A204.1 (cell line): ENCODE results near the gene IFNA5.

Experiments
- FAIRE-seq: peaks from 2 replicates; lab custom pipeline; 2012; peaks lifted over from hg19 to GRCh38; lab: Jason Lieb, UNC

IFNA5 gene

GRCh38 chr9:21305213-21305612 is at the start of gene IFNA5:
IFNA5 (minus strand) TSS chr9:21305313; CDS start chr9:21305256, 57 bp downstream.
- FAIRE-seq: no peak

GRCh38 chr9:21350787-21351186 is 45.7 kb upstream of the IFNA5 start, which contains the start of gene IFNA6:
IFNA6 (minus strand) TSS chr9:21350887; CDS start chr9:21350887, 0 bp downstream.
- FAIRE-seq: no peak

GRCh38 chr9:21348430-21348970 is 43.4 kb upstream of the IFNA5 start:
- FAIRE-seq: no peak

- FAIRE-seq: no peak
Observed at GRCh38 chr9:21340735-21341134, 35.6 kb upstream of the IFNA5 start.

GRCh38 chr9:21336457-21336856 is 31.3 kb upstream of the IFNA5 start:
- no peak for FAIRE-seq

GRCh38 chr9:21334701-21335632 is 29.9 kb upstream of the IFNA5 start, which contains the start of gene KLHL9:
KLHL9 (minus strand) TSS chr9:21335404; CDS start chr9:21334859, 545 bp downstream.
- FAIRE-seq: no peak

GRCh38 chr9:21333226-21333625 is 28.1 kb upstream of the IFNA5 start:
- no peak for FAIRE-seq

GRCh38 chr9:21331676-21332402 is 26.7 kb upstream of the IFNA5 start:
- FAIRE-seq: no peak

GRCh38 chr9:21326526-21327139 is 21.5 kb upstream of the IFNA5 start:
- FAIRE-seq: peak; percentile 97

- FAIRE-seq: no peak
Observed at GRCh38 chr9:21324047-21324446, 18.9 kb upstream of the IFNA5 start.

DNA sequence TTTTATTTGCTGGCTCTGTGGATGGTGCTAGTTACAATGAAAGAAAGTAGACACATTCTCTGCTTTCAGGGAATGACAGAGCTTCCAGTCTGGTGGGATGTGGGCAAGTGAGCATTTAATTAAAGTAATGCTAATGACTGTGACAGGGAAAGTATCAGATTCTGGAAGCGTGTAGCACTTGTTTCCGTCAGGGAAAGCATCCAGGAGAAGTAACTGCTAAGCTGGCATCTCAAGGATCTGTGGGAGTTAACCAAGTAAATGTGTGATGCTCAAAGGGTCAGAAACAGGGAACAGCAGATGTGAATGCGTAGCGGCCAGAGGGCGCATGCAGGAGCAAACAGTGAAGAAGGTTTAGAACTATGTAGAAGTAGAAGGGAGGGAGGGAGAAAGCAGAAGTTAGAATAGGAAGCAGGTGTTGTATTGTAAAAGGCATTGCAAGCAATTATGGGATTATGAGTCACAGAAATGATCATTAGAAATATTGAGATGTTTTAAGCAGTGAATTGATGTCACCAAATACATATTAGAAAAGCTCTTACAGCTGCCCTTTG is 17.9 kb upstream of the IFNA5 start:
- no peak for FAIRE-seq

DNA sequence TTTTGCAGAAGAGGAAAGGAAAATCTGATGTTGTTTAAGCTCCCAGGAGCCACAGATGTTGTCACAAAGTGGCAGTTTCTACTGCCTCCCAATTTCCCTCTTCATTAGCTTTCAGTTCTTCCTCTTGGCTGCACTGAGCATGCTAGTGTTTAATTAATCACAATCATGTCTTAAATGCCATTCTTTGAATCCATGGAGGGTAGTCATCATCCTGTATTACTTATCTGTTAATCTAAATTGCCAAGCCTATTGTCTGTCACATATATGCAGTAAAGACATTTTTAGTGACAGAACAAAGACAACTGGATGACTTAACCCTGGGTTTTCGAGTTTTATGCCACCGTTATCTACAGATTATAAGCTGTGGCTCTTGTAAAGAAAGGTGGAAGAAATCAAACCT is 15.4 kb upstream of the IFNA5 start:
- no peak for FAIRE-seq

GRCh38 chr9:21317956-21318923 is 13.1 kb upstream of the IFNA5 start:
- FAIRE-seq: peak; percentile 94

- FAIRE-seq: no peak
Observed at GRCh38 chr9:21316860-21317259, 11.7 kb upstream of the IFNA5 start.

DNA sequence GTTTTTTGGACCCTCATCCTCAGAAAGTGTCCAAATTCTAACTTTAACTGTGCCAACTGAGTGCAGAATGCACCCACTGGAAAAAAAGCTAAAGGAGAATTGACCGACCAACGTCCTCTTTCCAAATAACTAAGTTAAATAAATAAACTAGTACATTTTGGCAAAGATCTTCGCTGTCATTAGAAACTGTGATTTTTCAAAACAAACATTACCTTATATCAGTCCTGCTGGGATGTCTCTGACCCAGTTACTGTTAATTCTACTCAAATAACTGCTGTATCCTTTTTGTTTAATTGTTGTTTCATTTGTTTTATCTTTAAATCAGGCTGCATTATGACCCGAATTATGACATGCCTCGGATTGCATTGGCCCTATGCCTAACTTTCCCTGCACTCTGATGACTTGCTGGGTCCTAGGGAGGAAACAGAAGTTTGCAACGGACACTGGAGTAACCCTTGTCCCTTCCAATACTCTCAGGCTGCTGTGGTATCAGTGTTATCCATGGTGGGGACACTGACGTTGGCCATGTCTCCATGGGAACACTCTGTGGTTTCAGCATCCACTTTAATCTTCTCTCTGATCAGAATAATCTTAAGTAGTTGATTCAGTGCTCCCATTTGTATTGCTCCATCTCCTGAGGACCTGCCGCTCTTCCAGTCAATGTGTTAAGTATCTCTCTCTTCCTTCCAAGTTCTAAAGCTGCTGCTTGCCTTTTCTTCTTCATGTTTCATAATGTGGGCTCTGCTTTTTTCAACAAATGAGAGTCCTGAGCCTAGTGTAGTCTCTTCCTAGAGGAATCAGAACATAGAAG is 11.1 kb upstream of the IFNA5 start:
- no peak for FAIRE-seq

GRCh38 chr9:21314152-21314551 is 9.0 kb upstream of the IFNA5 start:
- no peak for FAIRE-seq

DNA sequence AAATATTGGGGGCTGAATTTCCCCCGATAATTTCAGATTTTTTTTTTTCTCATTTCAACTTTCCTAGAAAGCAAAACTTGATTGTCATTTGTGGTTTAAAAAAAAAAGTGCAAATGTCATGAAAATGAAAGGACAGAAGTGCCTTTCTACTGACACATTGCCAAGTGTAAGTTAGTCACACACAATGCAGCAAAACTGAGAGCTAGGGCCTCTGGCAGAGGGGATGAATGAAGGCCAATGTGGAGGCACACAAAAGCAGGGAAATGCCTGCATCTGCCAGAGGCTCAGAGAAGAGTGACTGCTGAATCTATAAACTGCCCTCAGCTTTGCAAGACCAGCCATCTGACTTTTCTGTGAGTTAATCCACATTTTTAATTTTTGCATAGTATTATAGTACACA is 6.8 kb upstream of the IFNA5 start:
- no peak for FAIRE-seq

- no peak for FAIRE-seq
Observed at GRCh38 chr9:21295992-21296391, 9.1 kb downstream of the IFNA5 start.

DNA sequence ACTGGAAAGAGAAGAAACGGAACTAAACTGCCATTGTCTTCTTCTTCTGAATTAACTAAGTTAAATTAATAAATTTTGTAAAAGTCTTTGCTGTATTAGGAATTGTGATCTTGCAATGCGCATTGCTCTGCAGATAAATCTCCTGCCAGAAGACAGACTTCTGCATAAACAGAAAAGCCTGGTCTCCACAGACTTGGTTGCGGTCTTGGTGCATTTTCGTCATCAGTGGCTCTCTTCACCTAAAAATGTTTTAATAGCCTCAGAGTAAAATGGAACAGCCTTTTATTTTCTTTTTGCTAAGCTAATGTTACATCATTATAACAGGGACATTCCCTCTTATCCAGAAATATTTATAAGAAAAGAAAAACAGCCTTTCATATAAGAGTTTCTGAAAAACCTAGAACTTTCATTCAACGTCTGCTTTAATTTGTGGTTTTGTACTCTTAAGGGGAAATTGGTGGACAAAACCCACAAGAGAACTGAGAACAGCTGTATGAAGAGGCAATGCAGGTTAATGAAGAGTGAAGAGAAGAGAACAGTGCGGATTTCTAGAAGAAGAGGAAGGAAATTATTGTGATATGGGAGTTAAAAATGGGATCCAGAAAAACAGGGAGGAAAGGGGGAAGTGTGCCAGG is 10.1 kb downstream of the IFNA5 start:
- FAIRE-seq: no peak

DNA sequence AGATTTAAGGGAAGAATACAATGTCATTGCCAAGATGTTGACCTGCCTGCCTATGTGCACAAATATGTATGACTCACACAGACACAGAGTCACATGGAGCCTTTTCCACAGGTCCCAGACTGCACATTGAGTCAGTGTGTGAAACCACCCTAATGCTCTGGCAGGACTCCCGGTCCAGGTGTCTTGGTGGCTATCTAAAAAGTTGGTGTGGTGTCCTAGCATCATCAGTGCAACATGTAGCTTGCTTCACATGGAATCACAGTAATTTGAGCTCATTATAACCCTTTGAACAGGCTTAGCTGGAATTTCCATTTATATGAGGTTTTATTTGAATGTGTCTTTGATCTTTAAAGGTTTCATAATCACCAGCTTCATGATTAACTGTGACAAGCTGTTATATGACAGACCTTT is 10.7 kb downstream of the IFNA5 start:
- FAIRE-seq: no peak
